Smooth muscle cell (in vitro differentiated cells): ENCODE data around the gene OR10H3. TPM values are rescaled to one million over a fixed set of nuclear protein-coding genes. Genes with fewer than 3 reads are reported as not detected.

Experiments
- DNase-seq: peaks from one replicate; lab custom pipeline; 2025; ENCODE audit not compliant: unreplicated experiment; lab: John Stamatoyannopoulos, UW
- H2AFZ ChIP-seq: fragments of 200-600 bp; sonication (generic); 2 replicates; pipeline ENCODE4 v1.6.0; 2016; ENCODE audit warnings: antibody characterized with exemption, low read depth, mild to moderate bottlenecking
- H3F3A ChIP-seq: fragments of 200-600 bp; sonication (generic); 2 replicates; pipeline ENCODE4 v1.6.0; 2017; ENCODE audit warnings: antibody characterized with exemption, low read depth
- H3K27ac ChIP-seq: fragments of 200-600 bp; sonication (generic); 2 replicates; pipeline ENCODE4 v1.5.1; 2016; ENCODE audit warnings: low read depth, mild to moderate bottlenecking
- H3K27me3 ChIP-seq: fragments of 200-600 bp; sonication (generic); 2 replicates; pipeline ENCODE4 v1.6.1; 2016; ENCODE audit warnings: low read depth, mild to moderate bottlenecking
- H3K36me3 ChIP-seq: fragments of 200-600 bp; sonication (generic); 2 replicates; pipeline ENCODE4 v1.5.1; 2016; ENCODE audit warnings: low read depth
- H3K4me1 ChIP-seq: fragments of 200-600 bp; sonication (generic); 2 replicates; pipeline ENCODE4 v1.5.1; 2016; ENCODE audit warnings: low read depth
- H3K4me2 ChIP-seq: fragments of 200-600 bp; sonication (generic); 2 replicates; pipeline ENCODE4 v1.6.0; 2016; ENCODE audit warnings: mild to moderate bottlenecking
- H3K4me3 ChIP-seq: fragments of 200-600 bp; sonication (generic); 2 replicates; pipeline ENCODE4 v1.5.1; 2016; ENCODE audit warnings: mild to moderate bottlenecking
- H3K79me2 ChIP-seq: fragments of 200-600 bp; sonication (generic); 2 replicates; pipeline ENCODE4 v1.6.0; 2016; ENCODE audit warnings: low read depth, mild to moderate bottlenecking
- H3K9ac ChIP-seq: fragments of 200-600 bp; sonication (generic); 2 replicates; pipeline ENCODE4 v1.6.0; 2016; ENCODE audit warnings: low read depth
- H3K9me3 ChIP-seq: fragments of 200-600 bp; sonication (generic); replicated peaks from 2 replicates; pipeline ENCODE4 v1.5.1; 2016; ENCODE audit warnings: low read depth
- H4K20me1 ChIP-seq: fragments of 200-600 bp; sonication (generic); 2 replicates; pipeline ENCODE4 v1.6.0; 2016; ENCODE audit warnings: low read depth
- CTCF ChIP-seq: fragments of 200-600 bp; sonication (generic); IDR thresholded peaks from 2 replicates; pipeline ENCODE4 v1.5.1; 2017; ENCODE audit warnings: borderline replicate concordance, mild to moderate bottlenecking, antibody characterized with exemption; ENCODE audit not compliant: insufficient read depth, poor library complexity, severe bottlenecking
- WGBS: methylation state at CpG from one replicate; pipeline ENCODE4 v1.1.7; 2016; ENCODE audit warnings: low lambda C conversion rate; 5-methylcytosine and 5-hydroxymethylcytosine counted together
- polyA plus RNA-seq: library from polyadenylated mRNA; unstranded; fragments of >200 nt; fragmentation: Nextera tagmentation; extraction: Ambion mirVana; gene quantifications from 2 replicates; pipeline ENCODE4 v1.2.1, GENCODE V29; 2016
- total RNA-seq: library from RNA; depleted of rRNA; stranded (reverse); fragments of >200 nt; gene quantifications from 2 replicates; pipeline ENCODE4 v1.2.3, GENCODE V29; 2014

The OR10H3 gene
- total and polyA plus RNA-seq, 2 experiments from 2014 or later = not detected

GRCh38 chr19:15779756-15780476, 42.1 kb downstream of the OR10H3 start:
- no peaks in the 10 kb centered on the region for H3K27me3 ChIP-seq
- no peaks in the 10 kb centered on the region for H3K4me1 ChIP-seq
- H3K4me2 ChIP-seq = no peak overlapping the region
- no peak overlapping the region for H3K4me3 ChIP-seq
- no peak for TF ChIP-seq CTCF
- H3K27ac ChIP-seq = no peak overlapping the region
- DNase-seq = no peak
- no peak overlapping the region for H2AFZ ChIP-seq
- no peaks in the 10 kb centered on the region for H3K36me3 ChIP-seq
- H3K9me3 ChIP-seq = no peaks in the 10 kb centered on the region
- H3K79me2 ChIP-seq = no peaks in the 10 kb centered on the region
- no peaks in the 10 kb centered on the region for H4K20me1 ChIP-seq
- no peak overlapping the region for H3K9ac ChIP-seq
- 64% methylated on average over 10 of the region's 10 CpGs for WGBS
- H3F3A ChIP-seq = no peaks in the 10 kb centered on the region

- Histone ChIP-seq H3K79me2 (no peaks in the 10 kb centered on the region), H3K27me3 (no peaks in the 10 kb centered on the region), H3K36me3 (no peaks in the 10 kb centered on the region), H3K27ac (no peak overlapping the region), H2AFZ (no peak overlapping the region), H3K4me2 (no peak overlapping the region), H3K4me1 (no peaks in the 10 kb centered on the region), H4K20me1 (no peaks in the 10 kb centered on the region), H3F3A (no peaks in the 10 kb centered on the region), H3K4me3 (no peak overlapping the region), H3K9ac (no peak overlapping the region), H3K9me3 (no peaks in the 10 kb centered on the region)
- WGBS = 46% methylated on average over 5 of the region's 7 CpGs
- DNase-seq = no peak
- TF ChIP-seq CTCF = no peak
Measured at GRCh38 chr19:15780610-15781418, 43.0 kb downstream of the OR10H3 start.

GRCh38 chr19:15781661-15782060, 43.9 kb downstream of the OR10H3 start:
- Histone ChIP-seq H3K9ac (no peak overlapping the region), H3K79me2 (no peaks in the 10 kb centered on the region), H3K36me3 (no peaks in the 10 kb centered on the region), H3K27me3 (no peaks in the 10 kb centered on the region), H3F3A (no peaks in the 10 kb centered on the region), H3K4me3 (no peak overlapping the region), H3K4me2 (no peak overlapping the region), H2AFZ (no peak overlapping the region), H3K27ac (no peak overlapping the region), H4K20me1 (no peaks in the 10 kb centered on the region), H3K9me3 (no peaks in the 10 kb centered on the region), H3K4me1 (no peaks in the 10 kb centered on the region)
- WGBS = 77% methylated on average over 5 of the region's 5 CpGs
- no peak for DNase-seq
- TF ChIP-seq CTCF = no peak
